ENCODE data around the gene EME2.

- no peak for TF ChIP-seq CTCF (IDR thresholded peaks at IDR 0.05)
- no peak for TF ChIP-seq POLR2A (IDR thresholded peaks at IDR 0.05)
These were observed 19.8 kb upstream of the EME2 start for GRCh38 chr16:1752853-1753252.

Measured in testis (tissue), 2 donors.